CD8-positive, alpha-beta memory T cell (primary cell): ENCODE results near the gene FBXO3. TPM values are rescaled to one million over a fixed set of nuclear protein-coding genes. Genes with fewer than 3 reads are reported as not detected.
"Not testable (repeated sequence)": the region's sequence is repeated elsewhere in the genome, so short reads cannot be mapped to it uniquely, and the experiment has no call there.

Experiments
- CTCF ChIA-PET: fragments of 350-600 bp; sonication (Branson Sonifier 250); formaldehyde crosslinking; loops from one replicate; lab custom pipeline; 2021; ENCODE audit warnings: antibody characterized with exemption; lab: Charles Lee
- POLR2A ChIA-PET: fragments of 350-600 bp; sonication (Branson Sonifier 250); formaldehyde crosslinking; loops from one replicate; lab custom pipeline; 2021; ENCODE audit warnings: antibody characterized with exemption; lab: Charles Lee
- DNase-seq, 5 donors: peaks; one replicate each; pipeline versions ENCODE4 v3.0.0 to v3.0.0-alpha.2; 2020 to 2022; ENCODE audit warnings: mixed read lengths in 1 of 5
- H3K27ac ChIP-seq: one replicate; pipeline ENCODE4 v1.7.0; 2013; ENCODE audit warnings: low read depth, mild to moderate bottlenecking, low read length, moderate library complexity
- H3K27me3 ChIP-seq: 2 replicates; pipeline ENCODE4 v1.7.0; 2013; ENCODE audit warnings: low read length, mild to moderate bottlenecking; ENCODE audit not compliant: insufficient read depth, poor library complexity, severe bottlenecking
- H3K36me3 ChIP-seq: 2 replicates; pipeline ENCODE4 v1.7.0; 2013; ENCODE audit warnings: mild to moderate bottlenecking, low read length, moderate library complexity; ENCODE audit not compliant: insufficient read depth
- H3K4me1 ChIP-seq: 2 replicates; pipeline ENCODE4 v1.7.0; 2013; ENCODE audit warnings: mild to moderate bottlenecking, low read length, moderate library complexity; ENCODE audit not compliant: insufficient read depth
- H3K4me3 ChIP-seq: 2 replicates; pipeline ENCODE4 v1.7.0; 2013; ENCODE audit warnings: mild to moderate bottlenecking, low read length
- H3K9me3 ChIP-seq: 2 replicates; pipeline ENCODE4 v1.7.0; 2013; ENCODE audit warnings: mild to moderate bottlenecking, low read length
- H3K27ac Mint-ChIP-seq, 8 donors: one replicate each; pipeline ENCODE4 v1.8.0; 2020 to 2021; ENCODE audit warnings: mixed read lengths in 8 of 8, mild to moderate bottlenecking in 6 of 8, inconsistent platforms in 3 of 8, moderate library complexity in 3 of 8
- H3K27me3 Mint-ChIP-seq, 2 donors: one replicate each; pipeline ENCODE4 v1.8.0; 2020 to 2021; ENCODE audit warnings: mixed read lengths in 2 of 2, mild to moderate bottlenecking in 1 of 2, moderate library complexity in 1 of 2
- H3K36me3 Mint-ChIP-seq, 3 donors: one replicate each; pipeline ENCODE4 v1.8.0; 2020 to 2021; ENCODE audit warnings: mixed read lengths in 3 of 3, inconsistent platforms in 1 of 3, mild to moderate bottlenecking in 1 of 3
- H3K4me1 Mint-ChIP-seq, 3 donors: one replicate each; pipeline ENCODE4 v1.8.0; 2020 to 2021; ENCODE audit warnings: mixed read lengths in 3 of 3, inconsistent platforms in 1 of 3, mild to moderate bottlenecking in 1 of 3
- H3K4me3 Mint-ChIP-seq, 7 donors: one replicate each; pipeline ENCODE4 v1.8.0; 2020 to 2021; ENCODE audit warnings: mixed read lengths in 7 of 7, mild to moderate bottlenecking in 6 of 7, moderate library complexity in 4 of 7, inconsistent platforms in 2 of 7
- H3K9me3 Mint-ChIP-seq, 5 donors: one replicate each; pipeline ENCODE4 v1.8.0; 2020 to 2022; ENCODE audit warnings: mixed read lengths in 5 of 5, mild to moderate bottlenecking in 3 of 5, moderate library complexity in 2 of 5, inconsistent platforms in 1 of 5
- polyA plus RNA-seq: library from polyadenylated mRNA; unstranded; fragments of 300-500 nt; fragmentation: Illumina TruSeq; gene quantifications from one replicate; pipeline ENCODE4 v1.2.3, GENCODE V29; 2021
- total RNA-seq, 2 experiments: library from RNA; stranded (reverse); gene quantifications; one replicate each; pipeline ENCODE4 v1.2.3, GENCODE V29; 2021

Gene FBXO3
- total and polyA plus RNA-seq, 3 experiments from 2014 or later: 16.7 to 33.4 (median 17.1) TPM

DNA sequence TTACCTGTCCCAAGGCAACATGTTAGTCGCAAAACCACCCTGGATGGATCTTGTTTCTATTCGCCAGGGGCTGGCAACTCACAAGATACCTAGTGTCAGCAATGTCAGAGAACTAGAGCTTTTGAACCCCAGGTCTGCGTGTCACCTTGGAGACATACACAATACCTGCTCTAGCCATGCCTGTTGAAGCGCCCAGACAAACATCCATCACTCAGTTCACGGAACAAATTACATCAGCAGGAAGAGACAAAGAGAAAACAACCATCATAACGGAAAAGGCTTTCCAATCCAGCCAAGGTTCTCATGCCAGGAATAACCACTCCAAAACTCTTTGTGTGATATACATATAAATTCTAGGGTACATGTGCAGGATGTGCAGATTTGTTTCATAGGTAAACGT lies 40.3 kb downstream of the FBXO3 start:
- Histone ChIP-seq H3K36me3 (no peaks in the 10 kb centered on the region), H3K27ac (no peak overlapping the region), H3K27me3 (no peaks in the 10 kb centered on the region), H3K9me3 (no peaks in the 10 kb centered on the region), H3K4me1 (peaks cover 14% of the 10 kb centered on the region), H3K4me3 (no peak overlapping the region)
- CTCF ChIA-PET: interaction anchor here (1.5 kb wide), 1 partner anchor 8 kb away, joined by 4 read pairs; no protein-coding TSS in a partner anchor
- H3K4me1 Mint-ChIP-seq: peaks cover 25 to 41% (median 41%) of the 10 kb centered on the region in 3 donors
- no peak overlapping the region for H3K27ac Mint-ChIP-seq
- peaks cover 0 to 2% (median 0%) of the 10 kb centered on the region in 3 donors for H3K36me3 Mint-ChIP-seq
- no peak for DNase-seq
- no peaks in the 10 kb centered on the region for H3K27me3 Mint-ChIP-seq
- H3K9me3 Mint-ChIP-seq: no peaks in the 10 kb centered on the region
- peak overlapping the region; percentile 50 to 94 (median 69) for H3K4me3 Mint-ChIP-seq
- POLR2A ChIA-PET: no interaction called here

- Histone ChIP-seq H3K4me3 (no peak overlapping the region), H3K27ac (no peak overlapping the region), H3K27me3 (no peaks in the 10 kb centered on the region), H3K9me3 (no peaks in the 10 kb centered on the region), H3K4me1 (peaks cover 14% of the 10 kb centered on the region), H3K36me3 (no peaks in the 10 kb centered on the region)
- CTCF ChIA-PET: interaction anchor here (0.7 to 1.0 kb wide), 2 partner anchors 10 to 615 kb away, joined by 3 read pairs; no protein-coding TSS in a partner anchor
- H3K9me3 Mint-ChIP-seq: no peaks in the 10 kb centered on the region
- peaks cover 25 to 43% (median 38%) of the 10 kb centered on the region in 3 donors for H3K4me1 Mint-ChIP-seq
- peaks cover 0 to 2% (median 0%) of the 10 kb centered on the region in 3 donors for H3K36me3 Mint-ChIP-seq
- POLR2A ChIA-PET: no interaction called here
- DNase-seq: no peak
- no peak overlapping the region for H3K4me3 Mint-ChIP-seq
- H3K27me3 Mint-ChIP-seq: no peaks in the 10 kb centered on the region
- no peak overlapping the region for H3K27ac Mint-ChIP-seq
Measured at GRCh38 chr11:33731723-33732531, 42.4 kb downstream of the FBXO3 start.

DNA sequence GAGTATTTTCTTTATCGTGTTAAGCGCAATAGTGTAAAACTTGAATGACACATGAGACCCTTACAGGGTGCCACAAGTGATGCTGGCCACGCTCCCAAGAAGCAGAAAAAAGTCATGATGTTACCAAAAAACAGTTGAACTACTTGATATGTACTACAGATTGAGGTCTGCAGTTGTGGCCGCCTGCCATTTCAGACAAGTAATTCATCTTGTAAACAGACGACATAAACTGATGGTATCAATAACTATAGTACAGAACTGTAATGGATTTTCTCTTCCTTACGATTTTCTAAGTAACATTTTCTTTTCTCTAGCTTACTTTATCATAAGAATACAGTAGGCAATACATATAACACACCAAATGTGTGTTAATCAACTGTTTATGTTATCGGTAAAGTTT lies 43.6 kb downstream of the FBXO3 start:
- no peaks in the 10 kb centered on the region for H3K27me3 Mint-ChIP-seq
- H3K36me3 Mint-ChIP-seq: peaks cover 0 to 2% (median 0%) of the 10 kb centered on the region in 3 donors
- DNase-seq: no peak
- H3K27ac Mint-ChIP-seq: no peak overlapping the region
- H3K9me3 Mint-ChIP-seq: no peaks in the 10 kb centered on the region
- Histone ChIP-seq H3K4me1 (peaks cover 14% of the 10 kb centered on the region), H3K27ac (no peak overlapping the region), H3K36me3 (no peaks in the 10 kb centered on the region), H3K27me3 (no peaks in the 10 kb centered on the region), H3K4me3 (no peak overlapping the region), H3K9me3 (no peaks in the 10 kb centered on the region)
- no peak overlapping the region for H3K4me3 Mint-ChIP-seq
- CTCF ChIA-PET: no interaction called here
- peaks cover 25 to 50% (median 42%) of the 10 kb centered on the region in 3 donors for H3K4me1 Mint-ChIP-seq
- POLR2A ChIA-PET: no interaction called here

DNA sequence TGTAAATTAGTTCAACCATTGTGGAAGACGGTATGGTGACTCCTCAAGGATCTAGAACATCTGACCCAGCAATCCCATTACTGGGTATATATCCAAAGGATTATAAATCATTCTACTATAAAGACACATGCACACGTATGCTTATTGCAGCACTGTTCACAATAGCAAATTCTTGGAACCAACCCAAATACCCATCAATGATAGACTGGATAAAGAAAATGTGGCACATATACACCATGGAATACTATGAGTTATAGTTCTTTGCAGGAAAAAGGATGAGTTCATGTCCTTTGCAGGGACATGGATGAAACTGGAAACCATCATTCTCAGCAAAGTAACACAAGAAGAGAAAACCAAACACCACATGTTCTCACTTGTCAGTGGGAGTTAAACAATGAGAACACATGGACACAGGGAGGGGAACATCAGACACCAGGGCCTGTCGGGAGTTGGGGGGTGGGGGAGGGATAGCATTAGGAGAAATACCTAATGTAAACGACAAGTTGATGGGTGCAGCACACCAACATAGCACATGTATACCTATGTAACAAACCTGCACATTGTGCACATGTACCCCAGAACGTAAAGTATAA lies 45.2 kb downstream of the FBXO3 start:
- H3K4me1 ChIP-seq, CTCF ChIA-PET, H3K4me3 ChIP-seq, H3K36me3 Mint-ChIP-seq, POLR2A ChIA-PET, H3K36me3 ChIP-seq, H3K27me3 ChIP-seq, DNase-seq, H3K27ac ChIP-seq, H3K27me3 Mint-ChIP-seq, H3K9me3 Mint-ChIP-seq, H3K9me3 ChIP-seq: not testable (repeated sequence)
- H3K27ac Mint-ChIP-seq: peak overlapping the region in 1 of 8 donors; percentile 68
- H3K4me1 Mint-ChIP-seq: peaks cover 21 to 44% (median 39%) of the 10 kb centered on the region in 3 donors
- peak overlapping the region in 1 of 7 donors; percentile 34 for H3K4me3 Mint-ChIP-seq

- H3K9me3 ChIP-seq, H3K27ac ChIP-seq, H3K36me3 Mint-ChIP-seq, H3K27ac Mint-ChIP-seq, H3K4me1 ChIP-seq, DNase-seq, H3K4me3 ChIP-seq, CTCF ChIA-PET, H3K4me3 Mint-ChIP-seq, H3K9me3 Mint-ChIP-seq, H3K27me3 Mint-ChIP-seq, H3K27me3 ChIP-seq, POLR2A ChIA-PET, H3K36me3 ChIP-seq: not testable (repeated sequence)
- H3K4me1 Mint-ChIP-seq: peaks cover 23 to 43% (median 38%) of the 10 kb centered on the region in 3 donors
Measured at GRCh38 chr11:33727539-33727938, 46.8 kb downstream of the FBXO3 start.

DNA sequence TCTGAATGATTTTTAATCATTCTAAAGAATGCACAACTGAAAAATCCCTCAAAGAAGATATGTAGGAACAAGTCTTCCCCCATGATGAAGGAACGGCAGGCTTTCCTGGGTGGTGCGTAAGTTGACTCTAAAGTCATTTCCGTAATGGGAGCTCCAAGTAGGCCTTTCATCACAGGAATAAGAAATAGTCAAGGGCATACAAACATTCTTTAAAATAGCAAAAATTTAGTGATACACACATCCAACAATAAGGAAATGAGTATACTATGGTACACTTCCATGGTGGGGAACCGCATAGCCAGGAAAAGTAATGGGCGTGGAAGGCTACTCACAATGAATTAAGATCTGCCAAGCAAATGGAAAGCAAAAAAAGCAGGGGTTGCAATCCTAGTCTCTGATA lies 48.8 kb downstream of the FBXO3 start:
- H3K9me3 ChIP-seq: no peaks in the 10 kb centered on the region
- DNase-seq: no peak
- no peak overlapping the region for H3K4me3 ChIP-seq
- no peaks in the 10 kb centered on the region for H3K27me3 Mint-ChIP-seq
- H3K27ac Mint-ChIP-seq: no peak overlapping the region
- CTCF ChIA-PET: interaction anchor here (1.1 kb wide), 1 partner anchor 9 kb away, joined by 3 read pairs; no protein-coding TSS in a partner anchor
- no peak overlapping the region for H3K4me3 Mint-ChIP-seq
- no peak overlapping the region for H3K27ac ChIP-seq
- H3K36me3 ChIP-seq: no peaks in the 10 kb centered on the region
- no peaks in the 10 kb centered on the region for H3K4me1 ChIP-seq
- H3K4me1 Mint-ChIP-seq: peaks cover 19 to 31% (median 30%) of the 10 kb centered on the region in 3 donors
- H3K9me3 Mint-ChIP-seq: no peaks in the 10 kb centered on the region
- H3K36me3 Mint-ChIP-seq: peaks cover 0 to 18% (median 7%) of the 10 kb centered on the region in 3 donors
- H3K27me3 ChIP-seq: no peaks in the 10 kb centered on the region
- POLR2A ChIA-PET: no interaction called here

DNA sequence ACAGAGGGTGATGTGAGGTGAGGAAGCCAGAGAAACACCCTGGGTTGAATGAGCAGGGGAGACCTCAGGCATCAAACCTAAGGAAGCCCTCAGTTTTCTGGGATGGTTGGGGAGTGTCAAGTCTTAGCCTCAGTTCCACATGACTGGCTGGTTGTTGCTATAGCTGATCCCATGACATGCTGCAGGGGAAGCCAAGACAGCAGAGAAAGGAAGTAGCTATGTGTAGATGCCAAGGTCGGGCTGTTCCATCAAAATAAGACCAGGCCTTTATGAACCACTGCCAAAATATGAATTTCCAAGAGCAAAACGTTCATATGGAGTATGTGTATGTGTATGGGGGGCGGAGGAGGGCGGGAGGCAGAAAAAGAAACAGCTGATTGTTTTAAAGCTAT lies 49.7 kb downstream of the FBXO3 start:
- ChIA-PET POLR2A (no interaction called here), CTCF (interaction anchor here (1.1 kb wide), 1 partner anchor 8 kb away, joined by 3 read pairs; no protein-coding TSS in a partner anchor)
- H3K9me3 ChIP-seq: no peaks in the 10 kb centered on the region
- Mint-ChIP-seq H3K36me3 (peaks cover 0 to 25% (median 13%) of the 10 kb centered on the region in 3 donors), H3K9me3 (no peaks in the 10 kb centered on the region), H3K27ac (peak overlapping the region in 1 of 8 donors; percentile 70), H3K4me1 (peaks cover 19 to 31% (median 30%) of the 10 kb centered on the region in 3 donors), H3K27me3 (no peaks in the 10 kb centered on the region), H3K4me3 (no peak overlapping the region)
- no peak for DNase-seq
- no peaks in the 10 kb centered on the region for H3K4me1 ChIP-seq
- H3K27ac ChIP-seq: no peak overlapping the region
- no peaks in the 10 kb centered on the region for H3K27me3 ChIP-seq
- no peak overlapping the region for H3K4me3 ChIP-seq
- H3K36me3 ChIP-seq: no peaks in the 10 kb centered on the region
